GM23338 (cell line): Measurements from ENCODE around the gene BIRC6. TPM values are rescaled to one million over a fixed set of nuclear protein-coding genes. Genes with fewer than 3 reads are reported as not detected.

Experiments
- ATAC-seq: fragments of 200-7000 bp; cut with Tn5 transposase; 3 replicates; pipeline ENCODE4 v1.9.1; 2020
- DNase-seq: peaks from one replicate; pipeline ENCODE4 v3.0.0-alpha.2; 2015; ENCODE audit warnings: low spot score
- H2AFZ ChIP-seq: fragments of 200-600 bp; sonication (generic); 2 replicates; pipeline ENCODE4 v1.8.0; 2016; ENCODE audit warnings: antibody characterized with exemption, mild to moderate bottlenecking, moderate library complexity
- H3F3A ChIP-seq: fragments of 200-600 bp; sonication (generic); replicated peaks from 2 replicates; pipeline ENCODE4 v1.8.0; 2017; ENCODE audit warnings: antibody characterized with exemption, mixed run types, low read depth
- H3K27ac ChIP-seq: fragments of 200-600 bp; sonication (generic); 2 replicates; pipeline ENCODE4 v1.6.1; 2016; ENCODE audit warnings: low read depth
- H3K27me3 ChIP-seq: fragments of 200-600 bp; sonication (generic); 2 replicates; pipeline ENCODE4 v1.8.0; 2016; ENCODE audit warnings: mild to moderate bottlenecking, mixed run types, moderate library complexity; ENCODE audit not compliant: insufficient read depth
- H3K36me3 ChIP-seq: fragments of 200-600 bp; sonication (generic); 2 replicates; pipeline ENCODE4 v1.8.0; 2016; ENCODE audit warnings: mild to moderate bottlenecking; ENCODE audit not compliant: insufficient read depth
- H3K4me1 ChIP-seq: fragments of 200-600 bp; sonication (generic); 2 replicates; pipeline ENCODE4 v1.8.0; 2016; ENCODE audit warnings: mild to moderate bottlenecking, moderate library complexity; ENCODE audit not compliant: insufficient read depth
- H3K4me2 ChIP-seq: fragments of 200-600 bp; sonication (generic); 2 replicates; pipeline ENCODE4 v1.7.1; 2017; ENCODE audit warnings: mixed run types
- H3K4me3 ChIP-seq: fragments of 200-600 bp; sonication (generic); 2 replicates; pipeline ENCODE4 v1.6.1; 2016; ENCODE audit warnings: mixed run types
- H3K79me2 ChIP-seq: fragments of 200-600 bp; sonication (generic); replicated peaks from 2 replicates; pipeline ENCODE4 v1.8.0; 2017; ENCODE audit warnings: mild to moderate bottlenecking; ENCODE audit not compliant: insufficient read depth
- H3K9me2 ChIP-seq: fragments of 200-600 bp; sonication (generic); 2 replicates; pipeline ENCODE4 v1.8.0; 2017; ENCODE audit not compliant: insufficient read depth
- H4K20me1 ChIP-seq: fragments of 200-600 bp; sonication (generic); replicated peaks from 2 replicates; pipeline ENCODE4 v1.8.0; 2017; ENCODE audit warnings: mild to moderate bottlenecking; ENCODE audit not compliant: insufficient read depth
- H3K27ac Mint-ChIP-seq: 2 replicates; pipeline ENCODE4 v1.8.0; 2020; ENCODE audit warnings: inconsistent platforms, mild to moderate bottlenecking, moderate library complexity, mixed read lengths
- H3K27me3 Mint-ChIP-seq: 3 replicates; pipeline ENCODE4 v1.8.0; 2022; ENCODE audit warnings: low read depth, mild to moderate bottlenecking, moderate library complexity, mixed read lengths, inconsistent platforms; ENCODE audit not compliant: insufficient read depth, poor library complexity
- H3K36me3 Mint-ChIP-seq: 3 replicates; pipeline ENCODE4 v1.8.0; 2021; ENCODE audit warnings: low read depth, mild to moderate bottlenecking, inconsistent platforms, moderate library complexity, mixed read lengths
- H3K4me1 Mint-ChIP-seq: 3 replicates; pipeline ENCODE4 v1.8.0; 2020; ENCODE audit warnings: mild to moderate bottlenecking, inconsistent platforms, mixed read lengths
- H3K4me3 Mint-ChIP-seq: 3 replicates; pipeline ENCODE4 v1.8.0; 2021; ENCODE audit warnings: moderate library complexity, mild to moderate bottlenecking, inconsistent platforms, mixed read lengths
- H3K9me3 Mint-ChIP-seq: 3 replicates; pipeline ENCODE4 v1.8.0; 2020; ENCODE audit warnings: moderate library complexity, mild to moderate bottlenecking, inconsistent platforms, mixed read lengths
- CREB1 ChIP-seq: fragments of 250-450 bp; sonication (Bioruptor Pico); IDR thresholded peaks from 2 replicates; pipeline ENCODE4 v1.5.0; 2020; ENCODE audit warnings: low read depth, mild to moderate bottlenecking, moderate library complexity
- CTCF ChIP-seq, 2 experiments: fragments of 200-600 bp in 1 of 2; sonication (generic) in 1 of 2; conservative IDR thresholded peaks; 2 replicates each; pipeline versions ENCODE4 v1.5.1 to v1.6.1; 2016 to 2017; ENCODE audit warnings: antibody characterized with exemption in 2 of 2, low read depth in 2 of 2, mild to moderate bottlenecking in 2 of 2, moderate library complexity in 1 of 2
- ETS1 ChIP-seq: IDR thresholded peaks from 2 replicates; pipeline ENCODE4 v1.6.1; 2016; ENCODE audit warnings: antibody characterized with exemption
- EZH2 ChIP-seq: fragments of 200-600 bp; sonication (generic); IDR thresholded peaks from one replicate; pipeline ENCODE4 v1.8.0; 2017; ENCODE audit warnings: antibody characterized with exemption, mild to moderate bottlenecking, low read depth; ENCODE audit not compliant: unreplicated experiment
- EZH2phosphoT487 ChIP-seq: fragments of 200-600 bp; sonication (generic); IDR thresholded peaks from one replicate; pipeline ENCODE4 v1.8.1; 2018; ENCODE audit warnings: antibody characterized with exemption; ENCODE audit not compliant: unreplicated experiment
- NANOG ChIP-seq: IDR thresholded peaks from 2 replicates; pipeline ENCODE4 v1.6.1; 2016; ENCODE audit warnings: antibody characterized with exemption, borderline replicate concordance
- REST ChIP-seq: IDR thresholded peaks from one replicate; pipeline ENCODE4 v1.6.1; 2018; ENCODE audit warnings: antibody characterized with exemption; ENCODE audit not compliant: unreplicated experiment
- STAT1 ChIP-seq: IDR thresholded peaks from one replicate; pipeline ENCODE4 v1.6.1; 2016; ENCODE audit warnings: antibody characterized with exemption; ENCODE audit not compliant: unreplicated experiment
- ZNF114 ChIP-seq: fragments of 250-450 bp; sonication (Bioruptor Pico); IDR thresholded peaks from 2 replicates; pipeline ENCODE4 v1.5.0; 2020; ENCODE audit warnings: mild to moderate bottlenecking, moderate library complexity
- ZNF331 ChIP-seq: fragments of 250-450 bp; sonication (Bioruptor Pico); IDR thresholded peaks from 2 replicates; pipeline ENCODE4 v1.5.0; 2020; ENCODE audit warnings: low read depth, mild to moderate bottlenecking, moderate library complexity
- ZNF462 ChIP-seq: fragments of 250-450 bp; sonication (Bioruptor Pico); IDR thresholded peaks from 2 replicates; pipeline ENCODE4 v1.5.0; 2020; ENCODE audit warnings: mild to moderate bottlenecking, moderate library complexity
- polyA plus RNA-seq: library from polyadenylated mRNA; unstranded; fragments of >200 nt; fragmentation: Nextera tagmentation; extraction: Ambion mirVana; gene quantifications from 2 replicates; pipeline ENCODE4 v1.2.1, GENCODE V29; 2016
- total RNA-seq: library from RNA; depleted of rRNA; stranded (reverse); fragments of >200 nt; shearing (Covaris generic); gene quantifications from 2 replicates; pipeline ENCODE4 v1.2.3, GENCODE V29; 2014

The BIRC6 gene
- total and polyA plus RNA-seq, 2 experiments from 2014 or later: 85.8 to 131 TPM

GRCh38 chr2:32384529-32384928 lies 27.7 kb downstream of the BIRC6 start (continued):
- no peak for TF ChIP-seq CTCF (conservative IDR thresholded peaks at IDR 0.05; ENCODE audit: low read depth in 2 of 2)

- H3K27me3 ChIP-seq: no peaks in the 10 kb centered on the region
- H3K4me1 Mint-ChIP-seq: no peaks in the 10 kb centered on the region
- no peaks in the 10 kb centered on the region for H3K9me3 Mint-ChIP-seq
- ATAC-seq (no peak), DNase-seq (no peak)
- peaks cover 19% of the 10 kb centered on the region for H4K20me1 ChIP-seq
- H3K36me3 ChIP-seq: peaks cover 11% of the 10 kb centered on the region; the same call in 1 of the 2 replicates
- peaks cover 29% of the 10 kb centered on the region for H3K36me3 Mint-ChIP-seq
- no peak overlapping the region for H3K4me2 ChIP-seq
- 0 out of 2 replicates have a peak, but pooled peaks cover 6% of the 10 kb centered on the region for H3F3A ChIP-seq
- H3K9me2 ChIP-seq: no peaks in the 10 kb centered on the region
- no peak overlapping the region for H3K27ac Mint-ChIP-seq
- peaks cover 66% of the 10 kb centered on the region for H3K79me2 ChIP-seq
- no peak overlapping the region for H3K27ac ChIP-seq
- H3K27me3 Mint-ChIP-seq: no peaks in the 10 kb centered on the region
- no peak overlapping the region for H2AFZ ChIP-seq
- H3K4me3 ChIP-seq: no peak overlapping the region
- no peak overlapping the region for H3K4me3 Mint-ChIP-seq
- no peaks in the 10 kb centered on the region for H3K4me1 ChIP-seq
- TF ChIP-seq NANOG: no peak
- TF ChIP-seq EZH2: no peak
- no peak for TF ChIP-seq CREB1 (CRISPR knock-in tag)
- no peak for TF ChIP-seq ETS1
- TF ChIP-seq REST: no peak
- TF ChIP-seq ZNF462: no peak
- no peak for TF ChIP-seq ZNF331 (CRISPR knock-in tag)
- TF ChIP-seq STAT1: no peak
- no peak for TF ChIP-seq EZH2phosphoT487
- TF ChIP-seq ZNF114 (CRISPR knock-in tag): no peak
Observed at GRCh38 chr2:32386739-32387138, 29.9 kb downstream of the BIRC6 start.
